PC-9 (cell line): ENCODE data around the gene SSBP2. TPM values are rescaled to one million over a fixed set of nuclear protein-coding genes. Genes with fewer than 3 reads are reported as not detected.

ENCODE experiments used
- BruUV-seq: library from RNA; stranded (reverse); fragments of 400-500 nt; replicated peaks from 2 replicates; lab custom pipeline; 2021; lab: Mats Ljungman, UMichigan
- CTCF ChIA-PET: fragments of 300-600 bp; sonication (Branson Sonifier 250); formaldehyde crosslinking; loops from one replicate; lab custom pipeline; 2022; ENCODE audit warnings: antibody characterized with exemption; lab: Charles Lee
- POLR2A ChIA-PET: fragments of 300-600 bp; sonication (Branson Sonifier 250); formaldehyde crosslinking; loops from one replicate; lab custom pipeline; 2022; ENCODE audit warnings: antibody characterized with exemption; ENCODE audit not compliant: unreplicated experiment; lab: Charles Lee
- DNase-seq, 2 experiments: peaks; one replicate each; pipeline versions ENCODE4 v3.0.0 to v3.0.0-alpha.2; 2015 to 2022; ENCODE audit warnings: mixed read lengths in 1 of 2
- H2AFZ ChIP-seq: fragments of 200-600 bp; sonication (generic); 2 replicates; pipeline ENCODE4 v1.8.1; 2017; ENCODE audit warnings: antibody characterized with exemption
- H3F3A ChIP-seq: fragments of 200-600 bp; sonication (generic); 2 replicates; pipeline ENCODE4 v1.8.1; 2017; ENCODE audit warnings: antibody characterized with exemption, mild to moderate bottlenecking, low read depth; ENCODE audit not compliant: insufficient read depth
- H3K27ac ChIP-seq: fragments of 200-600 bp; sonication (generic); 2 replicates; pipeline ENCODE4 v1.6.1; 2016; ENCODE audit warnings: mixed run types
- H3K27me3 ChIP-seq: fragments of 200-600 bp; sonication (generic); 2 replicates; pipeline ENCODE4 v1.6.1; 2016; ENCODE audit warnings: low read depth, mixed run types; ENCODE audit not compliant: insufficient read depth
- H3K36me3 ChIP-seq: fragments of 200-600 bp; sonication (generic); 2 replicates; pipeline ENCODE4 v1.6.1; 2016; ENCODE audit warnings: low read depth, mixed run types
- H3K4me1 ChIP-seq: fragments of 200-600 bp; sonication (generic); replicated peaks from 2 replicates; pipeline ENCODE4 v1.6.1; 2016; ENCODE audit warnings: mixed run types; ENCODE audit not compliant: insufficient read depth
- H3K4me2 ChIP-seq: fragments of 200-600 bp; sonication (generic); 2 replicates; pipeline ENCODE4 v1.6.1; 2017; ENCODE audit warnings: mixed run types
- H3K4me3 ChIP-seq: fragments of 200-600 bp; sonication (generic); 2 replicates; pipeline ENCODE4 v1.6.1; 2016; ENCODE audit warnings: mixed run types
- H3K79me2 ChIP-seq: fragments of 200-600 bp; sonication (generic); 2 replicates; pipeline ENCODE4 v1.6.1; 2017; ENCODE audit warnings: low read depth, mixed run types
- H3K9me2 ChIP-seq: fragments of 200-600 bp; sonication (generic); 2 replicates; pipeline ENCODE4 v1.8.1; 2017; ENCODE audit warnings: mild to moderate bottlenecking; ENCODE audit not compliant: insufficient read depth
- H3K9me3 ChIP-seq: fragments of 200-600 bp; sonication (generic); 2 replicates; pipeline ENCODE4 v1.8.1; 2016; ENCODE audit warnings: low read depth; ENCODE audit not compliant: insufficient read depth
- H4K20me1 ChIP-seq: fragments of 200-600 bp; sonication (generic); 2 replicates; pipeline ENCODE4 v1.8.1; 2017; ENCODE audit not compliant: insufficient read depth
- CTCF ChIP-seq: fragments of 200-600 bp; sonication (generic); conservative IDR thresholded peaks from 2 replicates; pipeline ENCODE4 v1.6.1; 2017; ENCODE audit warnings: mixed run types, antibody characterized with exemption, mild to moderate bottlenecking, moderate library complexity
- EZH2 ChIP-seq: fragments of 200-600 bp; sonication (generic); IDR thresholded peaks from 2 replicates; pipeline ENCODE4 v1.8.0; 2017; ENCODE audit warnings: antibody characterized with exemption, low read depth
- intact Hi-C: fragments of 100-400 bp; cut with micrococcal nuclease; formaldehyde crosslinking; loops from one replicate; pipeline ENCODE4 v1.10.0; 2022; ENCODE audit not compliant: unreplicated experiment
- total RNA-seq: library from RNA; stranded (reverse); gene quantifications from 2 replicates; pipeline ENCODE4 v1.2.3, GENCODE V29; 2021

Gene SSBP2
- total RNA-seq, 1 experiment from 2014 or later, result 6.4 TPM

GRCh38 chr5:81418606-81419005, 332.3 kb downstream of the SSBP2 start:
- Histone ChIP-seq H3K9me2 (no peaks in the 10 kb centered on the region), H3K36me3 (no peaks in the 10 kb centered on the region), H3K9me3 (no peaks in the 10 kb centered on the region), H3K27me3 (no peaks in the 10 kb centered on the region), H4K20me1 (no peaks in the 10 kb centered on the region), H3K79me2 (no peaks in the 10 kb centered on the region), H3K27ac (no peak overlapping the region), H2AFZ (no peak overlapping the region), H3K4me3 (no peak overlapping the region), H3F3A (0 out of 2 replicates have a peak, but pooled peaks cover 8% of the 10 kb centered on the region), H3K4me1 (peaks cover 33% of the 10 kb centered on the region), H3K4me2 (no peak overlapping the region)
- intact Hi-C loops, result no loop called here
- no peak for DNase-seq
- ChIA-PET CTCF (no interaction called here), POLR2A (no interaction called here)
- TF ChIP-seq EZH2 (no peak), CTCF (no peak)
- BruUV-seq, result no TSS peak

DNA sequence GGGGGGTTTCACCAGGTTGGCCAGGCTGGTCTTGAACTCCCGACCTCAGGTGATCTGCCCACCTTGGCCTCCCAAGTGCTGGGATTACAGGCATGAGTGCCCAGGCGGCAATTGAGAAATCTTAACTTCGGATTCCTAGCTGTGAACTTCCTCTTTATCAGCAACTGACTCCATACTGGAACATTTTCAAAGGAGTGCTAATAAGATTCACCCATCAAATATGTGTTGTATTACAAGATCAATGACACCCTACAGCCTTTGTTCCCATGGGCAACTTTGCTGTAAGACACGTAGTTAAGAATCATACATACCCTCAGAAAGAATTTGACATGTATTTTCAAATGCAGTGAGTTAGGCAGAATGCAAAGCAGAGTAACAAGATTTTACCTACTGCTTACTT, 333.8 kb downstream of the SSBP2 start:
- ChIA-PET CTCF (no interaction called here), POLR2A (no interaction called here)
- Histone ChIP-seq H4K20me1 (no peaks in the 10 kb centered on the region), H2AFZ (no peak overlapping the region), H3K4me1 (peaks cover 21% of the 10 kb centered on the region), H3F3A (no peaks in the 10 kb centered on the region), H3K9me3 (no peaks in the 10 kb centered on the region), H3K4me3 (no peak overlapping the region), H3K79me2 (no peaks in the 10 kb centered on the region), H3K4me2 (no peak overlapping the region), H3K36me3 (no peaks in the 10 kb centered on the region), H3K27me3 (no peaks in the 10 kb centered on the region), H3K9me2 (no peaks in the 10 kb centered on the region), H3K27ac (no peak overlapping the region)
- intact Hi-C loops, result no loop called here
- TF ChIP-seq CTCF (no peak), EZH2 (no peak)
- no peak for DNase-seq
- BruUV-seq, result no TSS peak

- Histone ChIP-seq H3K4me3 (no peak overlapping the region), H3K79me2 (no peaks in the 10 kb centered on the region), H2AFZ (no peak overlapping the region), H3K9me3 (no peaks in the 10 kb centered on the region), H3K27ac (no peak overlapping the region), H3K27me3 (no peaks in the 10 kb centered on the region), H3K36me3 (no peaks in the 10 kb centered on the region), H3K4me2 (no peak overlapping the region), H4K20me1 (no peaks in the 10 kb centered on the region), H3K4me1 (no peaks in the 10 kb centered on the region), H3K9me2 (no peaks in the 10 kb centered on the region), H3F3A (no peaks in the 10 kb centered on the region)
- BruUV-seq, result no TSS peak
- ChIA-PET POLR2A (no interaction called here), CTCF (no interaction called here)
- intact Hi-C loops, result no loop called here
- DNase-seq, result no peak
- TF ChIP-seq EZH2, result no peak
- no peak for TF ChIP-seq CTCF
Measured at GRCh38 chr5:81409896-81410295, 341.0 kb downstream of the SSBP2 start.
